Kidney (tissue), 14 donors: ENCODE measurements around the gene LRRC3C. TPM values are rescaled to one million over a fixed set of nuclear protein-coding genes. Genes with fewer than 3 reads are reported as not detected.

Experiments used
- DNase-seq, 5 donors: peaks; one replicate each; pipeline ENCODE4 v3.0.0-alpha.2; 2013 to 2020
- FAIRE-seq: peaks from 2 replicates; lab custom pipeline; 2012; peaks lifted over from hg19 to GRCh38; lab: Jason Lieb, UNC
- H3K27ac ChIP-seq, 2 donors: one replicate each; pipeline ENCODE4 v1.7.0; 2013; ENCODE audit warnings: low read depth in 2 of 2, low read length in 2 of 2, inconsistent platforms in 1 of 2
- H3K27me3 ChIP-seq: one replicate; pipeline ENCODE4 v1.7.1; 2013; ENCODE audit warnings: low read length, inconsistent platforms; ENCODE audit not compliant: control insufficient read depth, insufficient read depth
- H3K36me3 ChIP-seq, 3 donors: one replicate each; pipeline versions ENCODE4 v1.7.0 to v1.7.1; 2013; ENCODE audit warnings: low read length in 3 of 3, control low read depth in 1 of 3, inconsistent platforms in 1 of 3; ENCODE audit not compliant: insufficient read depth in 3 of 3, control insufficient read depth in 2 of 3
- H3K4me1 ChIP-seq, 3 donors: one replicate each; pipeline versions ENCODE4 v1.7.0 to v1.7.1; 2013; ENCODE audit warnings: low read length in 3 of 3, inconsistent platforms in 1 of 3, low read depth in 1 of 3; ENCODE audit not compliant: control insufficient read depth in 2 of 3, insufficient read depth in 2 of 3
- H3K4me3 ChIP-seq, 3 donors: one replicate each; pipeline versions ENCODE4 v1.7.0 to v1.8.1; 2013; ENCODE audit warnings: low read length in 3 of 3, control low read depth in 1 of 3, inconsistent platforms in 1 of 3
- H3K9ac ChIP-seq, 3 donors: one replicate each; pipeline versions ENCODE4 v1.7.0 to v1.7.1; 2013; ENCODE audit warnings: low read length in 3 of 3, control low read depth in 1 of 3, inconsistent platforms in 1 of 3
- H3K9me3 ChIP-seq, 3 donors: one replicate each; pipeline versions ENCODE4 v1.7.0 to v1.7.1; 2013; ENCODE audit warnings: low read length in 3 of 3, control low read depth in 1 of 3, inconsistent platforms in 1 of 3; ENCODE audit not compliant: control insufficient read depth in 2 of 3, insufficient read depth in 1 of 3
- intact Hi-C: fragments of 100-400 bp; cut with DNase I; formaldehyde crosslinking; loops from one replicate; pipeline ENCODE4 v1.11.1; 2022
- polyA plus RNA-seq: library from polyadenylated mRNA; stranded (reverse); fragments of 350-450 nt; fragmentation: Illumina TruSeq; extraction: RNeasy Lipid Tissue Mini Kit (QIAGEN cat#74804); gene quantifications from one replicate; pipeline ENCODE4 v1.2.3, GENCODE V29; 2014; ENCODE audit warnings: low read depth, low replicate concordance; ENCODE audit not compliant: insufficient read depth
- total RNA-seq: library from RNA; stranded (reverse); fragmentation: NEBNext Ultra II Directional; extraction: Animal tissue kit (Norgen Biotek cat#: 25700); gene quantifications from one replicate; pipeline ENCODE4 v1.2.1, GENCODE V29; 2021
- TF ChIP-seq, protein P1 (sequence below): IDR thresholded peaks from 3 replicates; pipeline ENCODE4 v1.5.1; 2012; ENCODE audit warnings: mild to moderate bottlenecking, moderate library complexity, borderline replicate concordance; ENCODE audit not compliant: insufficient read depth; ENCODE audit errors: extremely low read depth
- donor health status: control.
- donor health status: control.
- donor health status: control.
- donor health status: control.
- donor health status: control.
- donor health status: DM: yes; HTN: yes; CAD: no.
- donor health status: Normal renal cell carcinoma (clear cell type).

Gene LRRC3C
- total and polyA plus RNA-seq, 2 donors from 2014 or later: not detected

DNA sequence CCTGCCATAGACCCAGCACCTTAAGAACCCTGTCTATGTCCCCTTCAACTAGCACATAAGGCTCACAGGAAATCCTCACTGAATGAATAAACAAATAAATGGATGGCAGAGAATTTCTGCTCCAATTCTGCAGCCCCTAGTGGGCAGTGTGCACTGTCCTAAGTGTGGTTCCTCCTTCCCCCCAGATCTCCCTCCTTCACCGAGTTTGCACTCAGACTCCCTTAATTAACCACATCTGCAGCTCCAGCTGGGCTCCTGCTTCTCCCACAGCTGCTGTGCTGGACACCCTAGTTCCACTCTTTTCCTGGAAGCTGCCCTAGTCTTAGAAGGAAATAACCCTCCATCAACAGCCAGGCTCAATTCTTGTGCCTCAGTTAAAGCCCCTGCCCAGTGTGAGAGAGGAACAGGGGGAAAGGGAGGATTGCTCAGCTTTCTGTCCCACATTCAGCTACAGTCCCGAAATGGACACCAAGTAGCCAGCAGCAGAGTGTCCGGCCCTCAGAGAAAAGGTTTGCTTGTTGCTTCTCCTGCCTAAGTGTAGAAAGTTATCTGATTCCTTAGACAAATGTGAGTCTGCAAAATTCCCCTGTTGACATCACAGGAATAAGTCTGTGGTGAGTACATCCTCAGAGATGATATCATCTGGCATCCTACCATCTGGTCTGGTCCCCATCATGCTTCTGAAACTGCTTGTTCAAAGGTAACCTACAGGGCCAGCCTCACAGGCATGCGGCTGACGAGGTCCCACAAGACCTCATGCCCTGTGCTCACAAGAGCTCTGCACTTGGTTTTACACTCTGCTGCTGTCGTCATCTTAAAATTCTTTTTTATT lies 12.3 kb downstream of the LRRC3C start:
- no peak overlapping the region for H3K9ac ChIP-seq
- FAIRE-seq (no peak), DNase-seq (peak in 3 of 5 donors; percentile 65 to 94 (median 84))

DNA sequence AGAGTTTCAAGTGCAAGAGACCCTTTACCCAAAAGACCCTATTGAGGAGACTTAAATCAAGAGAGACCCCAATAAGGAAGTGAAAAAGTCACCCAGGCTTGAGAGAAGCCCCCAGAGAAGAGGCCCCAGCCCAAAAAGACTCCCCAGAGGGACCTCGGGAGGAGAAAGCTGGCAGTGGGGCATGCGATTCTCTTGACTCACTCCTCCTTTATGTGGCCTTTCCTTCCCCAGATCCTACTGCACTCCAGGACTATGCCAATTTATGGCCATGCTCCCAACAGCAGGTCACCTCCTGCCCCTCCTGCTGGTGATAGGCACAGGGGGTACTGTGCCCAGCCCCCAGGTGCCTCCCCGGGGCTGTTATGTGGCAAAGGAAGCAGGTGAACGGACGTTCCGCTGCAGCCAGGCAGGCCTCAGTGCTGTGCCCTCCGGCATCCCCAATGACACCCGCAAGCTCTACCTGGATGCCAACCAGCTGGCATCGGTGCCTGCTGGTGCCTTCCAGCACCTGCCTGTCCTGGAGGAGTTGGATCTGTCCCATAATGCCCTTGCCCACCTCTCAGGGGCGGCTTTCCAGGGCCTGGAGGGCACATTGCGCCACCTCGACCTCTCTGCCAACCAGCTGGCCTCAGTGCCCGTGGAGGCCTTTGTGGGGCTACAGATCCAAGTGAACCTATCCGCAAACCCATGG lies 16.3 kb downstream of the LRRC3C start:
- no peak for DNase-seq
- H3K27ac ChIP-seq: no peak overlapping the region
- H3K9ac ChIP-seq: no peak overlapping the region
- TF ChIP-seq, protein P1, sequence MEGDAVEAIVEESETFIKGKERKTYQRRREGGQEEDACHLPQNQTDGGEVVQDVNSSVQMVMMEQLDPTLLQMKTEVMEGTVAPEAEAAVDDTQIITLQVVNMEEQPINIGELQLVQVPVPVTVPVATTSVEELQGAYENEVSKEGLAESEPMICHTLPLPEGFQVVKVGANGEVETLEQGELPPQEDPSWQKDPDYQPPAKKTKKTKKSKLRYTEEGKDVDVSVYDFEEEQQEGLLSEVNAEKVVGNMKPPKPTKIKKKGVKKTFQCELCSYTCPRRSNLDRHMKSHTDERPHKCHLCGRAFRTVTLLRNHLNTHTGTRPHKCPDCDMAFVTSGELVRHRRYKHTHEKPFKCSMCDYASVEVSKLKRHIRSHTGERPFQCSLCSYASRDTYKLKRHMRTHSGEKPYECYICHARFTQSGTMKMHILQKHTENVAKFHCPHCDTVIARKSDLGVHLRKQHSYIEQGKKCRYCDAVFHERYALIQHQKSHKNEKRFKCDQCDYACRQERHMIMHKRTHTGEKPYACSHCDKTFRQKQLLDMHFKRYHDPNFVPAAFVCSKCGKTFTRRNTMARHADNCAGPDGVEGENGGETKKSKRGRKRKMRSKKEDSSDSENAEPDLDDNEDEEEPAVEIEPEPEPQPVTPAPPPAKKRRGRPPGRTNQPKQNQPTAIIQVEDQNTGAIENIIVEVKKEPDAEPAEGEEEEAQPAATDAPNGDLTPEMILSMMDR: no peak
- no peaks in the 10 kb centered on the region for H3K9me3 ChIP-seq
- H3K4me3 ChIP-seq: no peak overlapping the region
- H3K4me1 ChIP-seq: peaks cover 0 to 5% (median 0%) of the 10 kb centered on the region in 3 donors
- no peaks in the 10 kb centered on the region for H3K27me3 ChIP-seq
- intact Hi-C loops: no loop called here
- FAIRE-seq: no peak
- H3K36me3 ChIP-seq: no peaks in the 10 kb centered on the region

More for the DNA sequence above, 12.3 kb downstream of the LRRC3C start:
- TF ChIP-seq, protein P1: peak; percentile 15
- intact Hi-C loops: no loop called here
- Histone ChIP-seq H3K27me3 (no peaks in the 10 kb centered on the region), H3K36me3 (no peaks in the 10 kb centered on the region), H3K9me3 (no peaks in the 10 kb centered on the region), H3K27ac (no peak overlapping the region), H3K4me1 (peaks cover 0 to 5% (median 0%) of the 10 kb centered on the region in 3 donors), H3K4me3 (no peak overlapping the region)

DNA sequence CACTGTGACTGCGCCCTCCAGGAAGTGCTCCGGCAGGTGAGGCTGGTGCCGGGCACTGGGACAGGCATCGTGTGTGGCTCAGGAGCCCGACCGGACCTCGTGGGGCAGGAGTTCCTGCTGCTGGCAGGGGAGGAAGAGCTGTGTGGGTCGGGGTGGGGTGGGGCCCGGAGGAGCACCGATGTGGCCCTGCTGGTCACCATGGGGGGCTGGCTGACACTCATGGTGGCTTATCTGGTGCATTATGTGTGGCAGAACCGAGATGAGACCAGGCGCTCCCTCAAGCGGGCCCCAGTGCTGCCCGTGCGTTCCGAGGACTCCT lies 16.8 kb downstream of the LRRC3C start:
- FAIRE-seq: no peak
- Histone ChIP-seq H3K4me1 (peaks cover 0 to 5% (median 0%) of the 10 kb centered on the region in 3 donors), H3K9ac (no peak overlapping the region), H3K27ac (no peak overlapping the region), H3K36me3 (no peaks in the 10 kb centered on the region), H3K27me3 (no peaks in the 10 kb centered on the region), H3K4me3 (no peak overlapping the region), H3K9me3 (no peaks in the 10 kb centered on the region)
- no peak for DNase-seq
- TF ChIP-seq, protein P1: no peak
- intact Hi-C loops: no loop called here
